K562 (cell line): ENCODE data around the gene RAB31. TPM values are rescaled to one million over a fixed set of nuclear protein-coding genes. Genes with fewer than 3 reads are reported as not detected.

ENCODE experiments used
- E2F3 ChIP-seq: fragments of 250-450 bp; sonication (Bioruptor Pico); IDR thresholded peaks from 2 replicates; pipeline ENCODE4 v1.4.0; 2020; ENCODE audit warnings: mild to moderate bottlenecking
- ETV1 ChIP-seq: fragments of 450-650 bp; conservative IDR thresholded peaks from 2 replicates; pipeline ENCODE4 v1.6.1; 2016; ENCODE audit warnings: missing genetic modification characterization, control low read depth, low read depth, missing compliant biosample characterization
- HIVEP1 ChIP-seq: fragments of 250-450 bp; sonication (Bioruptor Pico); IDR thresholded peaks from 2 replicates; pipeline ENCODE4 v1.4.0; 2020; ENCODE audit warnings: mild to moderate bottlenecking
- KHSRP ChIP-seq: fragments of 450-650 bp; IDR thresholded peaks from 2 replicates; pipeline ENCODE4 v1.6.1; 2017
- MAFG ChIP-seq: fragments of 450-650 bp; conservative IDR thresholded peaks from 2 replicates; pipeline ENCODE4 v1.6.1; 2016; ENCODE audit warnings: missing genetic modification characterization, missing compliant biosample characterization
- MCM7 ChIP-seq, 2 experiments: fragments of 450-650 bp; IDR thresholded peaks; 2 replicates each; pipeline ENCODE4 v1.6.1; 2016 to 2018
- MEF2A ChIP-seq: IDR thresholded peaks from 2 replicates; pipeline ENCODE4 v1.6.1; 2011; ENCODE audit warnings: low read depth, mild to moderate bottlenecking, low read length, moderate library complexity; ENCODE audit not compliant: control insufficient read depth
- NBN ChIP-seq: fragments of 450-650 bp; IDR thresholded peaks from 2 replicates; pipeline ENCODE4 v1.6.1; 2016; ENCODE audit warnings: low read depth, mild to moderate bottlenecking
- POLR2G ChIP-seq: fragments of 200-400 bp; formaldehyde crosslinking; IDR thresholded peaks from 2 replicates; pipeline ENCODE4 v1.6.1; 2017; ENCODE audit warnings: low read depth, mild to moderate bottlenecking, antibody characterized with exemption, low read length, moderate library complexity
- RFX1 ChIP-seq: fragments of 450-650 bp; IDR thresholded peaks from 2 replicates; pipeline ENCODE4 v1.6.1; 2016; ENCODE audit warnings: mild to moderate bottlenecking, moderate library complexity
- STAG1 ChIP-seq: sonication (generic); formaldehyde crosslinking; IDR thresholded peaks from 2 replicates; pipeline ENCODE4 v1.5.0; 2020; ENCODE audit warnings: missing genetic modification reagents, borderline replicate concordance
- TEAD4 ChIP-seq, 2 experiments: sonication (generic) in 1 of 2; formaldehyde crosslinking in 1 of 2; IDR thresholded peaks; 2 replicates each; pipeline versions ENCODE4 v1.6.1 to v1.8.0; 2012 to 2022; ENCODE audit warnings: borderline replicate concordance in 1 of 2, inconsistent platforms in 1 of 2, low read length in 1 of 2, mild to moderate bottlenecking in 1 of 2, missing genetic modification reagents in 1 of 2
- ZBTB17 ChIP-seq: fragments of 450-650 bp; formaldehyde crosslinking; IDR thresholded peaks from 2 replicates; pipeline ENCODE4 v1.4.0; 2020; ENCODE audit warnings: mild to moderate bottlenecking
- ZKSCAN1 ChIP-seq: fragments of 150-350 bp; IDR thresholded peaks from 2 replicates; pipeline ENCODE4 v1.6.1; 2016; ENCODE audit warnings: low read depth, low read length
- ZNF41 ChIP-seq: fragments of 250-450 bp; sonication (Bioruptor Pico); conservative IDR thresholded peaks from 2 replicates; pipeline ENCODE4 v1.4.0; 2020; ENCODE audit warnings: mild to moderate bottlenecking
- ZNF79 ChIP-seq: fragments of 250-450 bp; sonication (Bioruptor Pico); IDR thresholded peaks from 2 replicates; pipeline ENCODE4 v1.4.0; 2020; ENCODE audit warnings: low read depth, mild to moderate bottlenecking, moderate library complexity
- polyA plus RNA-seq, 8 experiments: library from polyadenylated mRNA; depleted of rRNA in 4 of 8; stranded (reverse) in 5 of 8; unstranded in 3 of 8; fragments of >200 nt; fragmentation: Nextera tagmentation in 2 of 8; fragmentation: Illumina TruSeq in 1 of 8; extraction: Ambion mirVana in 2 of 8; extraction: Trizol in 1 of 8; gene quantifications; 2 replicates each; pipeline versions ENCODE4 v1.2.1 to v1.2.3, GENCODE V29; 2011 to 2014; ENCODE audit warnings: inconsistent platforms in 1 of 8, missing spikeins in 1 of 8
- total RNA-seq, 7 experiments: library from RNA; depleted of rRNA in 6 of 7; stranded (reverse); fragments of >200 nt in 6 of 7; fragmentation: Illumina TruSeq in 2 of 7; extraction: Trizol in 2 of 7; gene quantifications; 2 replicates each; pipeline versions ENCODE4 v1.2.1 to v1.2.3, GENCODE V29; 2011 to 2021; ENCODE audit warnings: low replicate concordance in 1 of 7
- TF ChIP-seq, protein P1 (sequence below), 2 experiments: fragments of 450-650 bp; formaldehyde crosslinking in 1 of 2; IDR thresholded peaks; 2 replicates each; pipeline versions ENCODE4 v1.4.0 to v1.6.1; 2014 to 2020; ENCODE audit warnings: mild to moderate bottlenecking in 2 of 2, borderline replicate concordance in 1 of 2, low read depth in 1 of 2
- TF ChIP-seq, protein P2 (sequence below): fragments of 450-650 bp; IDR thresholded peaks from 2 replicates; pipeline ENCODE4 v1.6.1; 2018; ENCODE audit not compliant: partially characterized antibody

RAB31 gene
- total and polyA plus RNA-seq, 9 of the 15 experiments (the other 6 are each of a cell fraction or from before 2014, with no cell fraction given) = 20.7 to 70.4 (median 41.3) TPM

DNA sequence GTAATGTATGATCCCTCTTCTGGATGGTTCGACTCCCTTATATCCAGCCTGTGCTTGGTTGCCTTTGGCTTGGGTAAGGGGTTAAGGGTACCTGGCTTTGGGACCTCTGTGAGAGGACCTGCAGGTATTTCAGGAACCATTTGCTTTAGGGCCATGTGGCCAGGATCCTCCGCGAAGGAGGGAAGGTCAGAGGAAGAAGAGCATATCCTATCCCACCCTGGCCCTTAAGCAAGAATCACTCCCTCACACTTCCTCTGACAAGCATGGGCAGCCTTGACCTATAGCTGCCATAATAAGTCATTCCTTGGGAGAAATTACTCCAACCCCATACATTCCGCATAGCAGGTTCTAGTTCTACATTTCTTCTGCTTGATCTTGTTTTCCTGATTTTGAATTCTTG, 118.6 kb downstream of the RAB31 start (continued):
- TF ChIP-seq, protein P1, sequence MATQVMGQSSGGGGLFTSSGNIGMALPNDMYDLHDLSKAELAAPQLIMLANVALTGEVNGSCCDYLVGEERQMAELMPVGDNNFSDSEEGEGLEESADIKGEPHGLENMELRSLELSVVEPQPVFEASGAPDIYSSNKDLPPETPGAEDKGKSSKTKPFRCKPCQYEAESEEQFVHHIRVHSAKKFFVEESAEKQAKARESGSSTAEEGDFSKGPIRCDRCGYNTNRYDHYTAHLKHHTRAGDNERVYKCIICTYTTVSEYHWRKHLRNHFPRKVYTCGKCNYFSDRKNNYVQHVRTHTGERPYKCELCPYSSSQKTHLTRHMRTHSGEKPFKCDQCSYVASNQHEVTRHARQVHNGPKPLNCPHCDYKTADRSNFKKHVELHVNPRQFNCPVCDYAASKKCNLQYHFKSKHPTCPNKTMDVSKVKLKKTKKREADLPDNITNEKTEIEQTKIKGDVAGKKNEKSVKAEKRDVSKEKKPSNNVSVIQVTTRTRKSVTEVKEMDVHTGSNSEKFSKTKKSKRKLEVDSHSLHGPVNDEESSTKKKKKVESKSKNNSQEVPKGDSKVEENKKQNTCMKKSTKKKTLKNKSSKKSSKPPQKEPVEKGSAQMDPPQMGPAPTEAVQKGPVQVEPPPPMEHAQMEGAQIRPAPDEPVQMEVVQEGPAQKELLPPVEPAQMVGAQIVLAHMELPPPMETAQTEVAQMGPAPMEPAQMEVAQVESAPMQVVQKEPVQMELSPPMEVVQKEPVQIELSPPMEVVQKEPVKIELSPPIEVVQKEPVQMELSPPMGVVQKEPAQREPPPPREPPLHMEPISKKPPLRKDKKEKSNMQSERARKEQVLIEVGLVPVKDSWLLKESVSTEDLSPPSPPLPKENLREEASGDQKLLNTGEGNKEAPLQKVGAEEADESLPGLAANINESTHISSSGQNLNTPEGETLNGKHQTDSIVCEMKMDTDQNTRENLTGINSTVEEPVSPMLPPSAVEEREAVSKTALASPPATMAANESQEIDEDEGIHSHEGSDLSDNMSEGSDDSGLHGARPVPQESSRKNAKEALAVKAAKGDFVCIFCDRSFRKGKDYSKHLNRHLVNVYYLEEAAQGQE (IDR thresholded peaks at IDR 0.05; ENCODE audit: borderline replicate concordance) = no peak
- TF ChIP-seq, protein P1 (CRISPR knock-in tag; IDR thresholded peaks at IDR 0.05; ENCODE audit: low read depth) = no peak
- TF ChIP-seq STAG1 (CRISPR knock-in tag) (no peak), MAFG (tag) (no peak), RFX1 (no peak), ETV1 (tag) (no peak), POLR2G (no peak), E2F3 (CRISPR knock-in tag) (peak; percentile 46; the same call in 1 of the 2 replicates), ZKSCAN1 (no peak), TEAD4 (IDR thresholded peaks at IDR 0.05; ENCODE audit: low read length) (no peak), TEAD4 (CRISPR knock-in tag; IDR thresholded peaks at IDR 0.05; ENCODE audit: borderline replicate concordance) (no peak), MEF2A (no peak), MCM7 (IDR thresholded peaks at IDR 0.05) (no peak), NBN (no peak), HIVEP1 (CRISPR knock-in tag) (no peak), ZBTB17 (CRISPR knock-in tag) (0 out of 2 replicates have a peak, but pooled peaks have one; percentile 23), ZNF79 (CRISPR knock-in tag) (no peak), KHSRP (no peak), ZNF41 (CRISPR knock-in tag) (no peak)
- TF ChIP-seq, protein P2, sequence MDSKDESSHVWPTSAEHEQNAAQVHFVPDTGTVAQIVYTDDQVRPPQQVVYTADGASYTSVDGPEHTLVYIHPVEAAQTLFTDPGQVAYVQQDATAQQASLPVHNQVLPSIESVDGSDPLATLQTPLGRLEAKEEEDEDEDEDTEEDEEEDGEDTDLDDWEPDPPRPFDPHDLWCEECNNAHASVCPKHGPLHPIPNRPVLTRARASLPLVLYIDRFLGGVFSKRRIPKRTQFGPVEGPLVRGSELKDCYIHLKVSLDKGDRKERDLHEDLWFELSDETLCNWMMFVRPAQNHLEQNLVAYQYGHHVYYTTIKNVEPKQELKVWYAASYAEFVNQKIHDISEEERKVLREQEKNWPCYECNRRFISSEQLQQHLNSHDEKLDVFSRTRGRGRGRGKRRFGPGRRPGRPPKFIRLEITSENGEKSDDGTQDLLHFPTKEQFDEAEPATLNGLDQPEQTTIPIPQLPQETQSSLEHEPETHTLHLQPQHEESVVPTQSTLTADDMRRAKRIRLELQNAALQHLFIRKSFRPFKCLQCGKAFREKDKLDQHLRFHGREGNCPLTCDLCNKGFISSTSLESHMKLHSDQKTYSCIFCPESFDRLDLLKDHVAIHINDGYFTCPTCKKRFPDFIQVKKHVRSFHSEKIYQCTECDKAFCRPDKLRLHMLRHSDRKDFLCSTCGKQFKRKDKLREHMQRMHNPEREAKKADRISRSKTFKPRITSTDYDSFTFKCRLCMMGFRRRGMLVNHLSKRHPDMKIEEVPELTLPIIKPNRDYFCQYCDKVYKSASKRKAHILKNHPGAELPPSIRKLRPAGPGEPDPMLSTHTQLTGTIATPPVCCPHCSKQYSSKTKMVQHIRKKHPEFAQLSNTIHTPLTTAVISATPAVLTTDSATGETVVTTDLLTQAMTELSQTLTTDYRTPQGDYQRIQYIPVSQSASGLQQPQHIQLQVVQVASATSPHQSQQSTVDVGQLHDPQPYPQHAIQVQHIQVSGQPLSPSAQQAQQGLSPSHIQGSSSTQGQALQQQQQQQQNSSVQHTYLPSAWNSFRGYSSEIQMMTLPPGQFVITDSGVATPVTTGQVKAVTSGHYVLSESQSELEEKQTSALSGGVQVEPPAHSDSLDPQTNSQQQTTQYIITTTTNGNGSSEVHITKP = no peak
